HEK293T (cell line): Measurements from ENCODE around the gene KCNK10.

Source experiments
- CTCF ChIA-PET: fragments of 350-600 bp; formaldehyde crosslinking; extraction: SDS; loops from one replicate; lab custom pipeline; 2021; ENCODE audit warnings: antibody characterized with exemption, inconsistent platforms; lab: Yijun Ruan, JAX
- POLR2A ChIA-PET: fragments of 350-600 bp; formaldehyde crosslinking; extraction: SDS; loops from one replicate; lab custom pipeline; 2020; ENCODE audit warnings: antibody characterized with exemption, inconsistent platforms; lab: Yijun Ruan, JAX
- DNase-seq: peaks from one replicate; pipeline ENCODE4 v3.0.0; 2012; ENCODE audit warnings: mixed read lengths; ENCODE audit errors: extremely low spot score
- ARNT ChIP-seq: fragments of 450-650 bp; IDR thresholded peaks from 2 replicates; pipeline ENCODE4 v1.6.1; 2017; ENCODE audit warnings: mild to moderate bottlenecking
- BHLHE40 ChIP-seq: fragments of 450-650 bp; IDR thresholded peaks from 2 replicates; pipeline ENCODE4 v1.6.1; 2016; ENCODE audit warnings: mild to moderate bottlenecking, moderate library complexity, borderline replicate concordance
- CTBP1 ChIP-seq: fragments of 450-650 bp; IDR thresholded peaks from 2 replicates; pipeline ENCODE4 v1.6.1; 2016; ENCODE audit warnings: borderline replicate concordance
- ELF4 ChIP-seq: fragments of 450-650 bp; IDR thresholded peaks from 2 replicates; pipeline ENCODE4 v1.6.1; 2017; ENCODE audit warnings: antibody characterized with exemption
- FOXA1 ChIP-seq: fragments of 450-650 bp; IDR thresholded peaks from 2 replicates; pipeline ENCODE4 v1.6.1; 2016; ENCODE audit warnings: mild to moderate bottlenecking
- FOXK2 ChIP-seq: fragments of 450-650 bp; IDR thresholded peaks from 2 replicates; pipeline ENCODE4 v1.6.1; 2016; ENCODE audit warnings: mild to moderate bottlenecking
- FOXM1 ChIP-seq: fragments of 450-650 bp; IDR thresholded peaks from 2 replicates; pipeline ENCODE4 v1.6.1; 2017; ENCODE audit warnings: mild to moderate bottlenecking, borderline replicate concordance
- HDGF ChIP-seq: fragments of 450-650 bp; IDR thresholded peaks from 2 replicates; pipeline ENCODE4 v1.6.1; 2017; ENCODE audit warnings: antibody characterized with exemption, borderline replicate concordance
- L3MBTL2 ChIP-seq: fragments of 450-650 bp; conservative IDR thresholded peaks from 2 replicates; pipeline ENCODE4 v1.6.1; 2016; ENCODE audit warnings: mild to moderate bottlenecking
- LEF1 ChIP-seq: fragments of 450-650 bp; IDR thresholded peaks from 2 replicates; pipeline ENCODE4 v1.6.1; 2017; ENCODE audit warnings: mild to moderate bottlenecking, borderline replicate concordance
- NFRKB ChIP-seq: fragments of 450-650 bp; IDR thresholded peaks from 2 replicates; pipeline ENCODE4 v1.6.1; 2016; ENCODE audit warnings: mild to moderate bottlenecking, moderate library complexity
- PKNOX1 ChIP-seq: fragments of 450-650 bp; IDR thresholded peaks from 2 replicates; pipeline ENCODE4 v1.6.1; 2016
- SP1 ChIP-seq: fragments of 450-650 bp; IDR thresholded peaks from 2 replicates; pipeline ENCODE4 v1.6.1; 2017
- SUZ12 ChIP-seq: fragments of 450-650 bp; IDR thresholded peaks from 2 replicates; pipeline ENCODE4 v1.6.1; 2016; ENCODE audit warnings: mild to moderate bottlenecking
- TARDBP ChIP-seq: fragments of 450-650 bp; IDR thresholded peaks from 2 replicates; pipeline ENCODE4 v1.6.1; 2016
- ZNF384 ChIP-seq: fragments of 450-650 bp; IDR thresholded peaks from 2 replicates; pipeline ENCODE4 v1.6.1; 2016

KCNK10 gene

GRCh38 chr14:88199882-88200281, 123.2 kb downstream of the KCNK10 start:
- CTCF ChIA-PET: interaction anchor here (1.7 kb wide), 2 partner anchors 11 to 179 kb away, joined by 3 to 8 read pairs; no protein-coding TSS in a partner anchor
- DNase-seq: no peak
- POLR2A ChIA-PET: no interaction called here
- TF ChIP-seq ELF4 (no peak), ZNF384 (no peak), PKNOX1 (no peak), ARNT (no peak), CTBP1 (no peak), L3MBTL2 (no peak), LEF1 (no peak), TARDBP (no peak)

GRCh38 chr14:88198446-88198845, 124.6 kb downstream of the KCNK10 start:
- TF ChIP-seq CTBP1: no peak
- TF ChIP-seq LEF1: no peak
- no peak for TF ChIP-seq FOXA1
- no peak for TF ChIP-seq PKNOX1
- TF ChIP-seq L3MBTL2: no peak
- TF ChIP-seq BHLHE40: no peak
- TF ChIP-seq FOXM1: no peak
- TF ChIP-seq NFRKB: no peak
- no peak for TF ChIP-seq ELF4
- TF ChIP-seq TARDBP: no peak
- no peak for TF ChIP-seq SUZ12
- TF ChIP-seq SP1: no peak
- no peak for TF ChIP-seq ARNT
- TF ChIP-seq HDGF: no peak
- no peak for TF ChIP-seq ZNF384
- TF ChIP-seq FOXK2: no peak
- CTCF ChIA-PET: interaction anchor here (1.6 to 1.7 kb wide), 2 partner anchors 9 to 181 kb away, joined by 3 to 8 read pairs; no protein-coding TSS in a partner anchor
- DNase-seq: no peak
- POLR2A ChIA-PET: no interaction called here

GRCh38 chr14:88196925-88197324, 126.1 kb downstream of the KCNK10 start:
- no peak for DNase-seq
- ChIA-PET CTCF (no interaction called here), POLR2A (no interaction called here)
- TF ChIP-seq TARDBP: no peak
- TF ChIP-seq SUZ12: no peak
- TF ChIP-seq ARNT: no peak
- no peak for TF ChIP-seq HDGF
- TF ChIP-seq BHLHE40: no peak
- TF ChIP-seq PKNOX1: no peak
- no peak for TF ChIP-seq FOXK2
- no peak for TF ChIP-seq L3MBTL2
- TF ChIP-seq FOXA1: no peak
- TF ChIP-seq NFRKB: no peak
- no peak for TF ChIP-seq ZNF384
- no peak for TF ChIP-seq CTBP1
- no peak for TF ChIP-seq ELF4
- TF ChIP-seq SP1: no peak
- no peak for TF ChIP-seq FOXM1

- TF ChIP-seq ARNT: no peak
- TF ChIP-seq TARDBP: no peak
- POLR2A ChIA-PET: no interaction called here
- CTCF ChIA-PET: interaction anchor here (0.6 kb wide), 1 partner anchor 18 kb away, joined by 3 read pairs; no protein-coding TSS in a partner anchor
- DNase-seq: no peak
Observed at GRCh38 chr14:88196116-88196890, 126.8 kb downstream of the KCNK10 start.

- POLR2A ChIA-PET: no interaction called here
- CTCF ChIA-PET: interaction anchor here (0.6 kb wide), 1 partner anchor 19 kb away, joined by 3 read pairs; no protein-coding TSS in a partner anchor
- no peak for DNase-seq
- no peak for TF ChIP-seq ARNT
- TF ChIP-seq FOXK2: no peak
- no peak for TF ChIP-seq CTBP1
- TF ChIP-seq FOXM1: no peak
- no peak for TF ChIP-seq PKNOX1
- no peak for TF ChIP-seq NFRKB
- TF ChIP-seq L3MBTL2: no peak
- TF ChIP-seq SP1: no peak
- no peak for TF ChIP-seq LEF1
- no peak for TF ChIP-seq TARDBP
- no peak for TF ChIP-seq SUZ12
- no peak for TF ChIP-seq ELF4
- no peak for TF ChIP-seq FOXA1
- no peak for TF ChIP-seq ZNF384
- no peak for TF ChIP-seq HDGF
- no peak for TF ChIP-seq BHLHE40
Observed at GRCh38 chr14:88195676-88196075, 127.4 kb downstream of the KCNK10 start.
